HepG2 (cell line): Measurements from ENCODE around the gene SLC23A2. TPM values are rescaled to one million over a fixed set of nuclear protein-coding genes. Genes with fewer than 3 reads are reported as not detected.

Experiments used
- DDIT3 ChIP-seq: sonication (generic); formaldehyde crosslinking; IDR thresholded peaks from 2 replicates; pipeline ENCODE4 v1.4.0; 2020; ENCODE audit warnings: mild to moderate bottlenecking, missing genetic modification reagents
- ETV6 ChIP-seq: sonication (generic); formaldehyde crosslinking; conservative IDR thresholded peaks from 2 replicates; pipeline ENCODE4 v1.4.0; 2020; ENCODE audit warnings: missing genetic modification reagents
- GABPB1 ChIP-seq: IDR thresholded peaks from 2 replicates; pipeline ENCODE4 v1.6.1; 2016; ENCODE audit warnings: mild to moderate bottlenecking, missing genetic modification reagents, moderate library complexity, missing compliant biosample characterization
- HINFP ChIP-seq: sonication (generic); formaldehyde crosslinking; IDR thresholded peaks from 2 replicates; pipeline ENCODE4 v1.4.0; 2020; ENCODE audit warnings: low read depth, mild to moderate bottlenecking, missing genetic modification reagents
- MIER3 ChIP-seq: IDR thresholded peaks from 2 replicates; pipeline ENCODE4 v1.6.1; 2016; ENCODE audit warnings: missing compliant biosample characterization, borderline replicate concordance
- NONO ChIP-seq, 2 experiments: fragments of 450-650 bp in 1 of 2; sonication (generic) in 1 of 2; formaldehyde crosslinking in 1 of 2; IDR thresholded peaks in 1 of 2; conservative IDR thresholded peaks in 1 of 2; 2 replicates each; pipeline versions ENCODE4 v1.6.1 to v1.8.0; 2017 to 2022; ENCODE audit warnings: mild to moderate bottlenecking in 1 of 2, missing genetic modification reagents in 1 of 2, moderate library complexity in 1 of 2
- PAX8 ChIP-seq: sonication (generic); formaldehyde crosslinking; IDR thresholded peaks from 2 replicates; pipeline ENCODE4 v1.8.0; 2022; ENCODE audit warnings: mild to moderate bottlenecking, missing genetic modification reagents, borderline replicate concordance
- RFX3 ChIP-seq: IDR thresholded peaks from 2 replicates; pipeline ENCODE4 v1.6.1; 2016; ENCODE audit warnings: missing biosample characterization, missing genetic modification reagents
- RXRB ChIP-seq: IDR thresholded peaks from 2 replicates; pipeline ENCODE4 v1.6.1; 2016; ENCODE audit warnings: borderline replicate concordance, missing genetic modification reagents, missing compliant biosample characterization
- SAP130 ChIP-seq: IDR thresholded peaks from 2 replicates; pipeline ENCODE4 v1.6.1; 2016; ENCODE audit warnings: low read depth
- SOX6 ChIP-seq, 2 experiments: fragments of 450-650 bp in 1 of 2; sonication (generic) in 1 of 2; formaldehyde crosslinking in 1 of 2; IDR thresholded peaks; 2 replicates each; pipeline versions ENCODE4 v1.4.0 to v1.6.1; 2017 to 2020; ENCODE audit warnings: antibody characterized with exemption in 1 of 2, mild to moderate bottlenecking in 1 of 2, missing genetic modification reagents in 1 of 2
- STAT5B ChIP-seq: sonication (generic); formaldehyde crosslinking; IDR thresholded peaks from 2 replicates; pipeline ENCODE4 v1.4.0; 2020; ENCODE audit warnings: missing genetic modification reagents
- ZNF180 ChIP-seq: sonication (generic); formaldehyde crosslinking; IDR thresholded peaks from 2 replicates; pipeline ENCODE4 v1.4.0; 2020; ENCODE audit warnings: low read depth, missing genetic modification reagents, borderline replicate concordance
- ZNF335 ChIP-seq: sonication (generic); formaldehyde crosslinking; IDR thresholded peaks from 2 replicates; pipeline ENCODE4 v1.4.0; 2020; ENCODE audit warnings: missing genetic modification reagents
- ZNF350 ChIP-seq: sonication (generic); formaldehyde crosslinking; IDR thresholded peaks from 2 replicates; pipeline ENCODE4 v1.4.0; 2020; ENCODE audit warnings: mild to moderate bottlenecking, low read depth, missing genetic modification reagents, borderline replicate concordance
- ZNF362 ChIP-seq: sonication (generic); formaldehyde crosslinking; IDR thresholded peaks from 2 replicates; pipeline ENCODE4 v1.4.0; 2020; ENCODE audit warnings: missing genetic modification reagents, mild to moderate bottlenecking, borderline replicate concordance
- ZNF776 ChIP-seq: sonication (generic); formaldehyde crosslinking; IDR thresholded peaks from 2 replicates; pipeline ENCODE4 v1.4.0; 2020; ENCODE audit warnings: mild to moderate bottlenecking, missing genetic modification reagents
- ZNF790 ChIP-seq: sonication (generic); formaldehyde crosslinking; IDR thresholded peaks from 2 replicates; pipeline ENCODE4 v1.8.0; 2022; ENCODE audit warnings: missing genetic modification reagents, mild to moderate bottlenecking, borderline replicate concordance
- polyA plus RNA-seq, 8 experiments: library from polyadenylated mRNA; depleted of rRNA in 3 of 8; stranded (reverse) in 7 of 8; unstranded in 1 of 8; fragments of >200 nt; fragmentation: Illumina TruSeq in 4 of 8; extraction: Trizol in 4 of 8; gene quantifications; 2 replicates each; pipeline versions ENCODE4 v1.2.1 to v1.2.3, GENCODE V29; 2011 to 2016; ENCODE audit warnings: low read depth in 4 of 8, missing spikeins in 1 of 8, mixed read lengths in 1 of 8; ENCODE audit not compliant: insufficient read depth in 1 of 8
- total RNA-seq, 5 experiments: library from RNA; depleted of rRNA; stranded (reverse); fragments of >200 nt; fragmentation: Illumina TruSeq; extraction: Trizol; gene quantifications; 2 replicates each; pipeline ENCODE4 v1.2.3, GENCODE V29; 2016; ENCODE audit warnings: low read depth in 1 of 5
- TF ChIP-seq, protein P1 (sequence below): sonication (generic); formaldehyde crosslinking; IDR thresholded peaks from 2 replicates; pipeline ENCODE4 v1.5.1; 2020; ENCODE audit warnings: mild to moderate bottlenecking, missing genetic modification reagents, borderline replicate concordance
- TF ChIP-seq, protein P2 (sequence below): sonication (generic); formaldehyde crosslinking; IDR thresholded peaks from 2 replicates; pipeline ENCODE4 v1.8.1; 2023; ENCODE audit warnings: missing genetic modification reagents, mild to moderate bottlenecking, borderline replicate concordance
- TF ChIP-seq, protein P3 (sequence below): IDR thresholded peaks from 2 replicates; pipeline ENCODE4 v1.6.1; 2016; ENCODE audit warnings: low read depth, borderline replicate concordance

Gene SLC23A2
- total and polyA plus RNA-seq, 2 of the 13 experiments (the other 11 are each of a cell fraction or from before 2014, with no cell fraction given), result 42.2 to 51.2 TPM

GRCh38 chr20:4961746-4962145, 39.6 kb downstream of the SLC23A2 start (continued):
- TF ChIP-seq, protein P1, sequence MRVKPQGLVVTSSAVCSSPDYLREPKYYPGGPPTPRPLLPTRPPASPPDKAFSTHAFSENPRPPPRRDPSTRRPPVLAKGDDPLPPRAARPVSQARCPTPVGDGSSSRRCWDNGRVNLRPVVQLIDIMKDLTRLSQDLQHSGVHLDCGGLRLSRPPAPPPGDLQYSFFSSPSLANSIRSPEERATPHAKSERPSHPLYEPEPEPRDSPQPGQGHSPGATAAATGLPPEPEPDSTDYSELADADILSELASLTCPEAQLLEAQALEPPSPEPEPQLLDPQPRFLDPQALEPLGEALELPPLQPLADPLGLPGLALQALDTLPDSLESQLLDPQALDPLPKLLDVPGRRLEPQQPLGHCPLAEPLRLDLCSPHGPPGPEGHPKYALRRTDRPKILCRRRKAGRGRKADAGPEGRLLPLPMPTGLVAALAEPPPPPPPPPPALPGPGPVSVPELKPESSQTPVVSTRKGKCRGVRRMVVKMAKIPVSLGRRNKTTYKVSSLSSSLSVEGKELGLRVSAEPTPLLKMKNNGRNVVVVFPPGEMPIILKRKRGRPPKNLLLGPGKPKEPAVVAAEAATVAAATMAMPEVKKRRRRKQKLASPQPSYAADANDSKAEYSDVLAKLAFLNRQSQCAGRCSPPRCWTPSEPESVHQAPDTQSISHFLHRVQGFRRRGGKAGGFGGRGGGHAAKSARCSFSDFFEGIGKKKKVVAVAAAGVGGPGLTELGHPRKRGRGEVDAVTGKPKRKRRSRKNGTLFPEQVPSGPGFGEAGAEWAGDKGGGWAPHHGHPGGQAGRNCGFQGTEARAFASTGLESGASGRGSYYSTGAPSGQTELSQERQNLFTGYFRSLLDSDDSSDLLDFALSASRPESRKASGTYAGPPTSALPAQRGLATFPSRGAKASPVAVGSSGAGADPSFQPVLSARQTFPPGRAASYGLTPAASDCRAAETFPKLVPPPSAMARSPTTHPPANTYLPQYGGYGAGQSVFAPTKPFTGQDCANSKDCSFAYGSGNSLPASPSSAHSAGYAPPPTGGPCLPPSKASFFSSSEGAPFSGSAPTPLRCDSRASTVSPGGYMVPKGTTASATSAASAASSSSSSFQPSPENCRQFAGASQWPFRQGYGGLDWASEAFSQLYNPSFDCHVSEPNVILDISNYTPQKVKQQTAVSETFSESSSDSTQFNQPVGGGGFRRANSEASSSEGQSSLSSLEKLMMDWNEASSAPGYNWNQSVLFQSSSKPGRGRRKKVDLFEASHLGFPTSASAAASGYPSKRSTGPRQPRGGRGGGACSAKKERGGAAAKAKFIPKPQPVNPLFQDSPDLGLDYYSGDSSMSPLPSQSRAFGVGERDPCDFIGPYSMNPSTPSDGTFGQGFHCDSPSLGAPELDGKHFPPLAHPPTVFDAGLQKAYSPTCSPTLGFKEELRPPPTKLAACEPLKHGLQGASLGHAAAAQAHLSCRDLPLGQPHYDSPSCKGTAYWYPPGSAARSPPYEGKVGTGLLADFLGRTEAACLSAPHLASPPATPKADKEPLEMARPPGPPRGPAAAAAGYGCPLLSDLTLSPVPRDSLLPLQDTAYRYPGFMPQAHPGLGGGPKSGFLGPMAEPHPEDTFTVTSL (CRISPR knock-in tag), result peak; percentile 98
- TF ChIP-seq PAX8 (CRISPR knock-in tag) (no peak), ZNF776 (CRISPR knock-in tag) (no peak), DDIT3 (CRISPR knock-in tag) (no peak), GABPB1 (CRISPR knock-in tag) (peak; percentile 72; the same call in 1 of the 2 replicates), ZNF350 (CRISPR knock-in tag) (no peak; the same call in 1 of the 2 replicates), RXRB (peak; percentile 100), ETV6 (CRISPR knock-in tag) (0 out of 2 replicates have a peak, but pooled peaks have one; percentile 32), NONO (IDR thresholded peaks at IDR 0.05) (no peak), NONO (CRISPR knock-in tag; conservative IDR thresholded peaks at IDR 0.05) (peak; percentile 83), SOX6 (IDR thresholded peaks at IDR 0.05) (no peak), SOX6 (CRISPR knock-in tag; IDR thresholded peaks at IDR 0.05) (peak; percentile 96), STAT5B (CRISPR knock-in tag) (0 out of 2 replicates have a peak, but pooled peaks have one; percentile 36), RFX3 (peak; percentile 37), MIER3 (CRISPR knock-in tag) (peak; percentile 100), HINFP (CRISPR knock-in tag) (no peak), SAP130 (CRISPR knock-in tag) (peak; percentile 98), ZNF335 (CRISPR knock-in tag) (peak; percentile 80; the same call in 1 of the 2 replicates), ZNF180 (CRISPR knock-in tag) (no peak), ZNF362 (CRISPR knock-in tag) (peak; percentile 73; the same call in 1 of the 2 replicates), ZNF790 (CRISPR knock-in tag) (no peak)
- TF ChIP-seq, protein P2, sequence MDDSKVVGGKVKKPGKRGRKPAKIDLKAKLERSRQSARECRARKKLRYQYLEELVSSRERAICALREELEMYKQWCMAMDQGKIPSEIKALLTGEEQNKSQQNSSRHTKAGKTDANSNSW (CRISPR knock-in tag), result no peak
- TF ChIP-seq, protein P3, sequence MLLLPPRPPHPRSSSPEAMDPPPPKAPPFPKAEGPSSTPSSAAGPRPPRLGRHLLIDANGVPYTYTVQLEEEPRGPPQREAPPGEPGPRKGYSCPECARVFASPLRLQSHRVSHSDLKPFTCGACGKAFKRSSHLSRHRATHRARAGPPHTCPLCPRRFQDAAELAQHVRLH (CRISPR knock-in tag), result peak; percentile 77; the same call in 1 of the 2 replicates
